Neural cell (in vitro differentiated cells): ENCODE measurements around the gene REL. TPM values are rescaled to one million over a fixed set of nuclear protein-coding genes. Genes with fewer than 3 reads are reported as not detected.
"Not testable (repeated sequence)": the region's sequence is repeated elsewhere in the genome, so short reads cannot be mapped to it uniquely, and the experiment has no call there.

Experiments used
- H2AFZ ChIP-seq: fragments of 200-600, 300-800 bp; sonication (generic), shearing (Covaris generic); 2 replicates; pipeline ENCODE4 v1.6.0; 2014; ENCODE audit warnings: low read depth, mild to moderate bottlenecking, antibody characterized with exemption, low read length, moderate library complexity
- H3F3A ChIP-seq: fragments of 200-600 bp; shearing (Covaris generic); 2 replicates; pipeline ENCODE4 v1.6.1; 2016; ENCODE audit warnings: mild to moderate bottlenecking, moderate library complexity, mixed read lengths, antibody characterized with exemption, low read length; ENCODE audit not compliant: insufficient read depth, poor library complexity, severe bottlenecking
- H3K27ac ChIP-seq: fragments of 200-600, 300-800 bp; sonication (generic), shearing (Covaris generic); 2 replicates; pipeline ENCODE4 v1.5.1; 2014; ENCODE audit warnings: mild to moderate bottlenecking, low read length, moderate library complexity
- H3K27me3 ChIP-seq: fragments of 300-800, 200-600 bp; sonication (generic), shearing (Covaris generic); 2 replicates; pipeline ENCODE4 v1.6.0; 2014; ENCODE audit warnings: mild to moderate bottlenecking, low read depth, low read length, moderate library complexity; ENCODE audit not compliant: insufficient read depth
- H3K36me3 ChIP-seq: fragments of 300-800, 200-600 bp; sonication (generic), shearing (Covaris generic); 2 replicates; pipeline ENCODE4 v1.5.1; 2014; ENCODE audit warnings: mild to moderate bottlenecking, antibody characterized with exemption, low read length, moderate library complexity; ENCODE audit not compliant: insufficient read depth
- H3K4me2 ChIP-seq: fragments of 300-800, 200-600 bp; sonication (generic), shearing (Covaris generic); 2 replicates; pipeline ENCODE4 v1.6.0; 2014; ENCODE audit warnings: mild to moderate bottlenecking, low read length
- H3K4me3 ChIP-seq: fragments of 300-800, 200-600 bp; sonication (generic), shearing (Covaris generic); 2 replicates; pipeline ENCODE4 v1.5.1; 2014; ENCODE audit warnings: mild to moderate bottlenecking, low read length, moderate library complexity
- H3K79me2 ChIP-seq: fragments of 200-600 bp; shearing (Covaris generic); replicated peaks from 2 replicates; pipeline ENCODE4 v1.6.0; 2014; ENCODE audit warnings: mild to moderate bottlenecking, low read length, moderate library complexity; ENCODE audit not compliant: insufficient read depth
- H3K9ac ChIP-seq: fragments of 300-800, 200-600 bp; sonication (generic), shearing (Covaris generic); 2 replicates; pipeline ENCODE4 v1.6.1; 2016; ENCODE audit warnings: mild to moderate bottlenecking, low read length, mixed read lengths
- H3K9me2 ChIP-seq: fragments of 200-600 bp; shearing (Covaris generic); 2 replicates; pipeline ENCODE4 v1.6.1; 2016; ENCODE audit warnings: mild to moderate bottlenecking, low read length, mixed read lengths; ENCODE audit not compliant: insufficient read depth
- H3K9me3 ChIP-seq: fragments of 200-600, 300-800 bp; sonication (generic), shearing (Covaris generic); 2 replicates; pipeline ENCODE4 v1.6.1; 2016; ENCODE audit warnings: mild to moderate bottlenecking, mixed run types, low read length, moderate library complexity, mixed read lengths
- H4K20me1 ChIP-seq: fragments of 200-600 bp; shearing (Covaris generic); 2 replicates; pipeline ENCODE4 v1.6.1; 2016; ENCODE audit warnings: mild to moderate bottlenecking, mixed run types; ENCODE audit not compliant: insufficient read depth
- EP300 ChIP-seq: fragments of 450-650 bp; conservative IDR thresholded peaks from 2 replicates; pipeline ENCODE4 v1.6.1; 2014; ENCODE audit warnings: antibody characterized with exemption, mild to moderate bottlenecking, moderate library complexity; ENCODE audit not compliant: poor library complexity, severe bottlenecking
- EZH2 ChIP-seq: fragments of 200-600, 300-800 bp; shearing (Covaris generic), sonication (generic); IDR thresholded peaks from 2 replicates; pipeline ENCODE4 v1.6.1; 2014; ENCODE audit warnings: antibody characterized with exemption, low read length, borderline replicate concordance, mild to moderate bottlenecking; ENCODE audit not compliant: insufficient read depth, poor library complexity, severe bottlenecking
- MXI1 ChIP-seq: fragments of 450-650 bp; conservative IDR thresholded peaks from 2 replicates; pipeline ENCODE4 v1.6.1; 2014; ENCODE audit warnings: antibody characterized with exemption, mild to moderate bottlenecking; ENCODE audit not compliant: poor library complexity, severe bottlenecking
- POLR2AphosphoS5 ChIP-seq: IDR thresholded peaks from 2 replicates; pipeline ENCODE4 v1.6.1; 2012
- RAD21 ChIP-seq: fragments of 450-650 bp; conservative IDR thresholded peaks from 2 replicates; pipeline ENCODE4 v1.6.1; 2014; ENCODE audit warnings: antibody characterized with exemption, mild to moderate bottlenecking, moderate library complexity
- REST ChIP-seq: IDR thresholded peaks from 2 replicates; pipeline ENCODE4 v1.6.1; 2012; ENCODE audit warnings: borderline replicate concordance
- SMC3 ChIP-seq: fragments of 450-650 bp; conservative IDR thresholded peaks from 2 replicates; pipeline ENCODE4 v1.6.1; 2014; ENCODE audit warnings: antibody characterized with exemption, mild to moderate bottlenecking, moderate library complexity; ENCODE audit not compliant: poor library complexity
- TAF1 ChIP-seq: IDR thresholded peaks from 2 replicates; pipeline ENCODE4 v1.6.1; 2012; ENCODE audit warnings: low read depth
- polyA plus RNA-seq: library from polyadenylated mRNA; depleted of rRNA; stranded (reverse); fragments of >200 nt; gene quantifications from 2 replicates; pipeline ENCODE4 v1.2.3, GENCODE V29; 2014
- TF ChIP-seq, protein P1 (sequence below): fragments of 450-650 bp; IDR thresholded peaks from 2 replicates; pipeline ENCODE4 v1.5.1; 2014; ENCODE audit warnings: antibody characterized with exemption, mild to moderate bottlenecking, moderate library complexity; ENCODE audit not compliant: poor library complexity, severe bottlenecking

REL gene
- polyA plus RNA-seq, 1 donor from 2014 or later: 1.9 TPM

- H3K9me3 ChIP-seq: no peaks in the 10 kb centered on the region
- H3K9me2 ChIP-seq: no peaks in the 10 kb centered on the region
- no peak overlapping the region for H3K4me3 ChIP-seq
- H3F3A ChIP-seq: no peaks in the 10 kb centered on the region
- no peak overlapping the region for H2AFZ ChIP-seq
- no peaks in the 10 kb centered on the region for H3K36me3 ChIP-seq
- H3K4me2 ChIP-seq: no peak overlapping the region
- H4K20me1 ChIP-seq: no peaks in the 10 kb centered on the region
- no peak overlapping the region for H3K9ac ChIP-seq
- H3K27me3 ChIP-seq: no peaks in the 10 kb centered on the region
- TF ChIP-seq TAF1 (no peak), POLR2AphosphoS5 (no peak), EZH2 (no peak), EP300 (no peak), MXI1 (no peak), SMC3 (no peak), REST (no peak), RAD21 (no peak)
- TF ChIP-seq, protein P1, sequence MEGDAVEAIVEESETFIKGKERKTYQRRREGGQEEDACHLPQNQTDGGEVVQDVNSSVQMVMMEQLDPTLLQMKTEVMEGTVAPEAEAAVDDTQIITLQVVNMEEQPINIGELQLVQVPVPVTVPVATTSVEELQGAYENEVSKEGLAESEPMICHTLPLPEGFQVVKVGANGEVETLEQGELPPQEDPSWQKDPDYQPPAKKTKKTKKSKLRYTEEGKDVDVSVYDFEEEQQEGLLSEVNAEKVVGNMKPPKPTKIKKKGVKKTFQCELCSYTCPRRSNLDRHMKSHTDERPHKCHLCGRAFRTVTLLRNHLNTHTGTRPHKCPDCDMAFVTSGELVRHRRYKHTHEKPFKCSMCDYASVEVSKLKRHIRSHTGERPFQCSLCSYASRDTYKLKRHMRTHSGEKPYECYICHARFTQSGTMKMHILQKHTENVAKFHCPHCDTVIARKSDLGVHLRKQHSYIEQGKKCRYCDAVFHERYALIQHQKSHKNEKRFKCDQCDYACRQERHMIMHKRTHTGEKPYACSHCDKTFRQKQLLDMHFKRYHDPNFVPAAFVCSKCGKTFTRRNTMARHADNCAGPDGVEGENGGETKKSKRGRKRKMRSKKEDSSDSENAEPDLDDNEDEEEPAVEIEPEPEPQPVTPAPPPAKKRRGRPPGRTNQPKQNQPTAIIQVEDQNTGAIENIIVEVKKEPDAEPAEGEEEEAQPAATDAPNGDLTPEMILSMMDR: no peak
- H3K79me2 ChIP-seq: peaks cover 24% of the 10 kb centered on the region
- H3K27ac ChIP-seq: no peak overlapping the region
Observed at GRCh38 chr2:60886991-60887390, 5.6 kb downstream of the REL start.

DNA sequence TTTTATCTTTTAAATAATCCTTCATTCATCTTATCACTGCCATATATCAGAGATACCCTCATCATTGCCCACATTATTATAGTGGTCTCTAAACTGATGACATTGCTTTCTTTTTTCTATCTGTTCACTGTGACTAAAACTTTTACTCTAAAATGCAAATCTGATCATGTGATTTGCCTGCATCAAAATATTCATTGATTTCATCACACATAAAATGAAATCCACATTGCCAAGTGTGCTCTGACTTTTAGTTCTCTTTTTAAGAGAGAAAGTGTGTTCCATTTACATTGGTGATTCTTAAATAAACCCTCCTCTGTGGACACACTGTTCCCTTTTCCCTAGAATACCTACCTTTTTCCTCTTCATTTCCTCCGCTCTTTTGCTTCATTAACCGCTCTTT lies 7.5 kb downstream of the REL start:
- H3K4me2 ChIP-seq: no peak overlapping the region
- H3K27me3 ChIP-seq: no peaks in the 10 kb centered on the region
- H3K9ac ChIP-seq: no peak overlapping the region
- no peaks in the 10 kb centered on the region for H3K9me2 ChIP-seq
- no peaks in the 10 kb centered on the region for H3K9me3 ChIP-seq
- H3K4me3 ChIP-seq: no peak overlapping the region
- H3F3A ChIP-seq: no peaks in the 10 kb centered on the region
- no peak overlapping the region for H3K27ac ChIP-seq
- no peak overlapping the region for H2AFZ ChIP-seq
- TF ChIP-seq TAF1 (no peak), EZH2 (no peak), POLR2AphosphoS5 (no peak), REST (no peak), SMC3 (no peak), EP300 (no peak), MXI1 (no peak), RAD21 (no peak)
- TF ChIP-seq, protein P1: no peak
- H4K20me1 ChIP-seq: no peaks in the 10 kb centered on the region
- no peaks in the 10 kb centered on the region for H3K36me3 ChIP-seq
- peaks cover 24% of the 10 kb centered on the region for H3K79me2 ChIP-seq

DNA sequence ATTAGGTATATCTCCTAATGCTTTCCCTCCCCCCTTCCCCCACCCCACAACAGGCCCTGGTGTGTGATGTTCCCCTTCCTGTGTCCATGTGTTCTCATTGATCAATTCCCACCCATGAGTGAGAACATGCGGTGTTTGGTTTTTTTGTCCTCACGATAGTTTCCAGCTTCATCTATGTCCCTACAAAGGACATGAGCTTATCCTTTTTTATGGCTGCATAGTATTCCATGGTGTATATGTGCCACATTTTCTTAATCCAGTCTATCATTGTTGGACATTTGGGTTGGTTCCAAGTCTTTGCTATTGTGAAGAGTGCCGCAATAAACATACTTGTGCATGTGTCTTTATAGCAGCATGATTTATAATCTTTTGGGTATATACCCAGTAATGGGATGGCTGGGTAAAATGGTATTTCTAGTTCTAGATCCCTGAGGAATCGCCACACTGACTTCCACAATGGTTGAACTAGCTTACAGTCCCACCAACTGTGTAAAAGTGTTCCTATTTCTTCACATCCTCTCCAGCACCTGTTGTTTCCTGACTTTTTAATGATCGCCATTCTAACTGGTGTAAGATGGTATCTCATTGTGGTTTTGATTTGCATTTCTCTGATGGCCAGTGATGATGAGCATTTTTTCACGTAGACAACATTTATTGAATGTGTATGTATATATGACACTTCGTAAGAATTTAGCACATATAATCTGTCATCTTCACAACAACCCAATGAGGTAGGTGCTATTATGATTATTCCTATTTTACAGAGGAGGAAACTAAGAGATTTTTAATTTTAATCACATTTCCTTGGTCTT lies 8.4 kb downstream of the REL start:
- H3K36me3 ChIP-seq, H3K9ac ChIP-seq, H2AFZ ChIP-seq, H3K27me3 ChIP-seq, H3K4me3 ChIP-seq, H4K20me1 ChIP-seq, H3K4me2 ChIP-seq, H3K9me3 ChIP-seq, H3K27ac ChIP-seq, H3F3A ChIP-seq, H3K9me2 ChIP-seq: not testable (repeated sequence)
- peaks cover 15% of the 10 kb centered on the region for H3K79me2 ChIP-seq
